Retinal pigment epithelial cell (primary cell): ENCODE measurements around the gene APOBEC2.

Experiments
- DNase-seq: peaks from one replicate; pipeline ENCODE4 v3.0.0-alpha.2; 2010; ENCODE audit warnings: low read depth
- H3K4me3 ChIP-seq: 2 replicates; pipeline ENCODE4 v1.5.1; 2011; ENCODE audit warnings: mild to moderate bottlenecking, low read length, control low read depth, moderate library complexity
- TF ChIP-seq, protein P1 (sequence below): conservative IDR thresholded peaks from 2 replicates; pipeline ENCODE4 v1.5.1; 2011; ENCODE audit warnings: low read depth, low read length, control low read depth, inconsistent platforms

The APOBEC2 gene

GRCh38 chr6:41042226-41043055, 10.6 kb upstream of the APOBEC2 start, which contains the start of gene TSPO2:
Gene TSPO2 (plus strand): TSS chr6:41042467. CDS start chr6:41042986, 519 bp downstream.
- TF ChIP-seq, protein P1, sequence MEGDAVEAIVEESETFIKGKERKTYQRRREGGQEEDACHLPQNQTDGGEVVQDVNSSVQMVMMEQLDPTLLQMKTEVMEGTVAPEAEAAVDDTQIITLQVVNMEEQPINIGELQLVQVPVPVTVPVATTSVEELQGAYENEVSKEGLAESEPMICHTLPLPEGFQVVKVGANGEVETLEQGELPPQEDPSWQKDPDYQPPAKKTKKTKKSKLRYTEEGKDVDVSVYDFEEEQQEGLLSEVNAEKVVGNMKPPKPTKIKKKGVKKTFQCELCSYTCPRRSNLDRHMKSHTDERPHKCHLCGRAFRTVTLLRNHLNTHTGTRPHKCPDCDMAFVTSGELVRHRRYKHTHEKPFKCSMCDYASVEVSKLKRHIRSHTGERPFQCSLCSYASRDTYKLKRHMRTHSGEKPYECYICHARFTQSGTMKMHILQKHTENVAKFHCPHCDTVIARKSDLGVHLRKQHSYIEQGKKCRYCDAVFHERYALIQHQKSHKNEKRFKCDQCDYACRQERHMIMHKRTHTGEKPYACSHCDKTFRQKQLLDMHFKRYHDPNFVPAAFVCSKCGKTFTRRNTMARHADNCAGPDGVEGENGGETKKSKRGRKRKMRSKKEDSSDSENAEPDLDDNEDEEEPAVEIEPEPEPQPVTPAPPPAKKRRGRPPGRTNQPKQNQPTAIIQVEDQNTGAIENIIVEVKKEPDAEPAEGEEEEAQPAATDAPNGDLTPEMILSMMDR: no peak
- DNase-seq: no peak
- H3K4me3 ChIP-seq: no peak within 1 kb of the TSS

DNA sequence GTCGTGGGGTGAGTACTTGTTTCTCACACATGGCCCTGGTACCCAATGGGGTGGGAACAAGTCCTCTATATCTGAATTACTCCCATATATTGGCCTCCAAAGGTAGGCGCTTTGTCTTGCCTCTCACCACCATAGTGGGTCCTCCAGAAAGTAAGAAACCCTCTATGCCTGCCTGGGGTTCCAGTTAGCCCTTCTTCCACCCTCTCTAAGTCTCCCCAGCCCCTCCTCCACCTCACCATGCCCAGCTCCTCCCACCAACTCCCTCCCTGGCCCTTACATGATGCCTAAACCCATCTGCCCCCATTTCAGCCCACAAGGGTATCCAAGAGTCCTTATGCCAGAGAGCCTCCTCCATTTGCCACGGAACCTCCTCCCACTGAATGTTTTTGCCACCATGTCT, 9.9 kb upstream of the APOBEC2 start:
- TF ChIP-seq, protein P1: no peak
- DNase-seq: no peak
- no peak overlapping the region for H3K4me3 ChIP-seq

DNA sequence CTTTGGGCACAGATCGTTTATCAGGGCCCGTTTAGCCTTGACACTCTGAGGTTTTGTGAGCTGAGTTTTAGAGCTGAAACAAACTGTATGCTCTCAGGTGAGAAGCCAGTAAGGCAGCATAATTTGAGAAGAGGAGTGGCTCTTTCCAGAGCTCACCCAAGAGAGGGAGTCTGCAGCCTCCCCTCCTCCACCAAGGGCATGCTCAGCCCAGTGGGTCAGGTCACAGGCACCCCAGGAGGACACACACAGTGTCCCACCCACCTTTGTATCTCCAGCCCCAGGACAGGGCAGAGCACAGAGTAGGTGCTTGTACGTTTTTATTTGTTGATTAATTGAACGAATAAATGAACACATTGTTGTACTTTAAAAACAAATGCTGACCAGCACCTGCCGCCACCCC, 7.3 kb upstream of the APOBEC2 start:
- TF ChIP-seq, protein P1: no peak
- no peak overlapping the region for H3K4me3 ChIP-seq
- DNase-seq: no peak

- TF ChIP-seq, protein P1: no peak
- no peak overlapping the region for H3K4me3 ChIP-seq
- no peak for DNase-seq
These were observed 6.9 kb upstream of the APOBEC2 start for GRCh38 chr6:41046084-41046483.

DNA sequence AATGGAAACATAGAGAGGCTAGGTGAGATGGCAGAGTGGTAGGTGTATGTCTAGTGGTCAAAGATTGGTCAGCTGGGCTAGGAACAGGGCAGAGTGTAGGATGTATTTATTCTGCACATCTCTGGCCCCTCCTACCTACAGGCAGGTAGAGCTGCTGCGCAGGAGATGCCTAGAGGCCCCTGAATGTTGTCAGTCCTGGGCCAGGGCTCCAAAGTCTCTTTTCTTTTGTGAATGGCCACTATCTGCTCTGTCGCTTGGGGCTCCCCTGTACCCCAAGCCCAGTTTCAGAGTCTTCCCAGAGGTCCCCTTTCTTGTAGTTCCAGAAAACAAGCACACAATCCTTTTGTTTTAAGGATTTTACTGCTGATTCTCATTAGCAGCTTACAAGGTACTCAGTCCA, 5.7 kb upstream of the APOBEC2 start:
- TF ChIP-seq, protein P1: no peak
- DNase-seq: no peak
- H3K4me3 ChIP-seq: no peak overlapping the region

GRCh38 chr6:41047745-41048732, 5.0 kb upstream of the APOBEC2 start:
- H3K4me3 ChIP-seq: no peak overlapping the region
- DNase-seq: no peak
- TF ChIP-seq, protein P1: no peak
